Astrocyte of the spinal cord (primary cell): ENCODE data around the gene ARHGAP6.

Experiments used
- DNase-seq: peaks from one replicate; pipeline ENCODE4 v3.0.0; 2011; ENCODE audit warnings: low read depth, low spot score
- H3K4me3 ChIP-seq: 2 replicates; pipeline ENCODE4 v1.5.1; 2011; ENCODE audit warnings: low read depth, mild to moderate bottlenecking, low read length, moderate library complexity
- in situ Hi-C: cut with HindIII; loops from 2 replicates; pipeline ENCODE4 v1.10.0; 2017; ENCODE audit warnings: low sequenced_read_pairs
- TF ChIP-seq, protein P1 (sequence below): IDR thresholded peaks from 2 replicates; pipeline ENCODE4 v1.5.1; 2012; ENCODE audit warnings: low read depth, mild to moderate bottlenecking, low read length, inconsistent platforms

Gene ARHGAP6

DNA sequence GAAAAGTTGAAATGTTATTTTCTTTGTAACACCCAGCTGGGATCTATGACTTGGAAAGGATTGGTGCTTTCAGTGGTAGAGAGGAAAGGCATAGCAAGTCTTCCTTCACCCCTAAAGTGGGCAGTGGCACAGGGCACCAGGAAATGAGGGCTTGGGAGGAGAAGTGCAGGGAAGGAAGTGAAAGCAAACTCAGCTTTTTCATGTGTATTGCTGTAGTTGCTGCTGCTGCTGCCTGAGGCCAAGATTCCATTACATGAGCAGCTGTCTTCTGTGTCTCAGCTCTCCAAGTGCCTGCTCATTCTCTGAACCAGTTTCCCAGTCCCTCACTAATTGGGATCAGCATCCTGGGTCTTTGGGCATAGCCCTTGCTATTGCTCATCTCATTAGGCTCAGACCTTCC is 552.0 kb downstream of the ARHGAP6 start:
- H3K4me3 ChIP-seq: no peak overlapping the region
- TF ChIP-seq, protein P1, sequence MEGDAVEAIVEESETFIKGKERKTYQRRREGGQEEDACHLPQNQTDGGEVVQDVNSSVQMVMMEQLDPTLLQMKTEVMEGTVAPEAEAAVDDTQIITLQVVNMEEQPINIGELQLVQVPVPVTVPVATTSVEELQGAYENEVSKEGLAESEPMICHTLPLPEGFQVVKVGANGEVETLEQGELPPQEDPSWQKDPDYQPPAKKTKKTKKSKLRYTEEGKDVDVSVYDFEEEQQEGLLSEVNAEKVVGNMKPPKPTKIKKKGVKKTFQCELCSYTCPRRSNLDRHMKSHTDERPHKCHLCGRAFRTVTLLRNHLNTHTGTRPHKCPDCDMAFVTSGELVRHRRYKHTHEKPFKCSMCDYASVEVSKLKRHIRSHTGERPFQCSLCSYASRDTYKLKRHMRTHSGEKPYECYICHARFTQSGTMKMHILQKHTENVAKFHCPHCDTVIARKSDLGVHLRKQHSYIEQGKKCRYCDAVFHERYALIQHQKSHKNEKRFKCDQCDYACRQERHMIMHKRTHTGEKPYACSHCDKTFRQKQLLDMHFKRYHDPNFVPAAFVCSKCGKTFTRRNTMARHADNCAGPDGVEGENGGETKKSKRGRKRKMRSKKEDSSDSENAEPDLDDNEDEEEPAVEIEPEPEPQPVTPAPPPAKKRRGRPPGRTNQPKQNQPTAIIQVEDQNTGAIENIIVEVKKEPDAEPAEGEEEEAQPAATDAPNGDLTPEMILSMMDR: no peak
- in situ Hi-C loops: no loop called here
- DNase-seq: peak; percentile 15

DNA sequence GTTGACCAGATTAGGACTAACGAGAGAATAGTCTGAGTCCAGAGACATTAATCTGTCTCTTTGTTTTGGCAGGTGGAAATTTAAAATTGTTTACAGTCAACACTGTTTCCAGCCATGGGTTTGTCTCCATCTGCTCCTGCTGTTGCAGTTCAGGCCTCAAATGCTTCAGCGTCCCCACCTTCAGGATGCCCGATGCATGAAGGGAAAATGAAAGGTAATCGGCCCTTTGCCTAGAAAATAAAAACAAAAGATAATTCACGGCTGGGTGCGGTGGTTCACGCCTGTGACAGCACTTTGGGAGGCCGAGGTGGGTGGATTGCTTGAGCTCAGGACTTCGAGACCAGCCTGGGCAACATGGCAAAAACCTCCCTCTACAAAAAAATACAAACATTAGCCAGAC is 553.8 kb downstream of the ARHGAP6 start:
- H3K4me3 ChIP-seq: peak overlapping the region; percentile 82
- DNase-seq: no peak
- TF ChIP-seq, protein P1: no peak
- in situ Hi-C loops: no loop called here

DNA sequence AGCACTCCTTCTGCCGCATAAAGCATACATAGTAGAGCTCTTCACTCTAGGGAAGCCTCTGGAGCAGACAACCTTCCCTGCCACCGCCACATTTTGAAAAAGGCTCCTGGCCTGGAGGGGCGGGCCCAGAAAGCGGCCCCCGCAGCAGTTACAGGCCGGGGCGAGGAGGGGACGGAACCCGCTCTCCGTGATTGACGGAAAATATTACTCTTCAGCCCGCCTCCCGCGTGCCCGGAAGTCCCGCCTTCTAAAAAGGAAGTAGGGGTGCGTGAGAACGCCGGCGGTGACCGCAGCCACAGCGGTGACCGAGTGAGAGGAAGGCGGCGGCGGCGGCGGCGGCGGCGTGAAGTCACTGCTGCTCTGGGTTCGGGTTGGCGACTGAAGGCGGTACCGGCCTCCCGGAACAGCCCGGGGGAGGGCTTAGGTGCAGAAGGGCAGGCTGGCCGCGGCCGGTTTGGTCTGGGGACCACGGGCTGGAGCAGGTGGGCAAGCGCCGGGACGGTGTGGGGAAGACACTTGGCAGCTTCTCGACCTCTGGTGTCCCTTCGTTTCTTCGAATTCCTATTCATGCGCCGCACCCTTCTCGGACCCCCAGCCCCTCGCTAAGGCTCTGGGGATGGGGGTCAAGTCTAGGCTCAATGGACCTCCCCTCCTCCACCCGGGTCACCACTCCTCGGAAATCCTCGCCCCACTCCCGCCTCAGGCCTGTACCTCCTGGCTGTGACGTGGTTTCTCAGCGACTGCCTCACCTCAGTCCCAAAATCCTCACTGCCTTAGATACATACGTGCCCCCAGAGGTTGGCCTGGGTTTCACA is 554.5 kb downstream of the ARHGAP6 start, which contains the start of gene HCCS:
Gene HCCS (plus strand): TSS at position 296 of the 815 bp plus-strand sequence. CDS start 729 bp downstream, outside the sequence.
- TF ChIP-seq, protein P1: no peak
- peak within 1 kb of the TSS; percentile 82 for H3K4me3 ChIP-seq
- DNase-seq: peak; percentile 84
- in situ Hi-C loops: no loop called here

DNA sequence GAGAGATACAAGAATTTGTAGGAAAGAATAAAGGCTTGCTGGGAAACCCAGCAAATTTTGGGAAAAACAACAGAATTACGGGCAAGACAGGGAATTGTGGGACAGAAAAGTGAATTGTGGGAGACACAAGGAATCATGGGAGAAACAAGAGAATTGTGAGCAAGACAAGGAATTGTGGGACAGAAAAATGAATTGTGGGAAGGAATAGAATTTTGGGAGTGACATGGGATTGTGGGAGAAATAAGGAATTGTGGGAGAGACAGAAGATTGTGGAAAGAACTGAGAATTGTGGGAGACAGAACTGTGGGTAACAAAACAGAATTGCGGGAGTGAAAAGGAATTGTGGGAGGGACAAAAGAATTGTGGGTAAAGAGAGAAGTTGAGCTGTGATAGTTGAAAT is 555.8 kb downstream of the ARHGAP6 start:
- H3K4me3 ChIP-seq: no peak overlapping the region
- TF ChIP-seq, protein P1: no peak
- DNase-seq: no peak
- in situ Hi-C loops: no loop called here

DNA sequence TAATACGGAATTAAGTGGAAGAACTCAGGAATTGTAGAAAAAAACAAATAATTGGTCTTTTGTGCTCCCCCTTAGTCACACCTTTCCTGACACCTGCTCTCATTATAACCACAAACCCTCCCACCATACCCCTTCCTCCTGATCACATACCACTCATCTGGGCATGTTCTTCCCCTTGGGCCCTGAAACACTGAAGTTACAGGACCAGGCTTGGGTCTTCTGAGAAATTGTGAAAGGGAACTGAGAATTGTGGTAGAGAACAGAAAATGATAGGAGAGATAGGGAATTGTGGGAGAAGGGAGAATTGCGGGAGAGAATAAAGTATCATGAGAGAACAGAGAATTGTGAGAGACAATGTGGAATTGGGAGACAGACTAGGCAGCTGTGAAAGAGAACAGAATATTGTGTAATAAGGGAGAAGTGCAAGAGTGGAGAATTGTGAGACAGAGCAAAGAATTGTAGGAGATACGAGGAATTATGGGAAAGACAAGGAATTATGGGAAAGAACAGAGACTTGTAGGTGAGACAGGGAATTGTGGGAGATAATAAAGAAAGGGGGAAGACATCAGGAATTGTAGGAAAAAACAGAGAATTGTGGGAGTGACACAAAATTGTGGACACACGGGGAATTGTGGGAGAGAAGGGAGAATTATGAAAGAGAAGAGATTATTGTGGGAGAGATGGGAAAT is 557.3 kb downstream of the ARHGAP6 start:
- TF ChIP-seq, protein P1: no peak

DNA sequence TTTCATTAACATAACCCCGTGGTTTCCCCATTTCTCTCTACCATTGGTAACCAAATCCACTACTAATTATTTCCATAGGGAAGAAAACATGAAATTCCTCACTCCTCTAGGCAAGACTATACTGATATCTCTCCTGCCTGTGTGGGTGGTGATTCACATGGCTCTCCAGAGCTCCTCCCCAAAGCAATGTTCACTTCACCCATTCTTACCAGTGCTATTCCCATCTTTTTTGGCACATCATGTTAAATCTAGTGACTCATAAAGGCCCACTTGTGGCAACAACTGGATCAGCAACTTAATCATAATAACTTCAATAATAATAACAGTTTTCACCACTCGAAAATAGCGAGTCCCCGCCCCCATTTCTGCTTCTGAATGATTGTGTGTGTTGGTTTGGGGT is 560.6 kb downstream of the ARHGAP6 start:
- in situ Hi-C loops: no loop called here
- TF ChIP-seq, protein P1: no peak
- no peak overlapping the region for H3K4me3 ChIP-seq
- DNase-seq: no peak

More for the DNA sequence above, 557.3 kb downstream of the ARHGAP6 start:
- DNase-seq: no peak
- in situ Hi-C loops: no loop called here
- H3K4me3 ChIP-seq: no peak overlapping the region
